Endodermal cell (in vitro differentiated cells): ENCODE data around the gene UGT1A10. TPM values are rescaled to one million over a fixed set of nuclear protein-coding genes. Genes with fewer than 3 reads are reported as not detected.

Experiments used
- DNase-seq: peaks from one replicate; pipeline ENCODE4 v3.0.0-alpha.2; 2017
- H3K27ac ChIP-seq: 2 replicates; pipeline ENCODE4 v1.5.1; 2013; ENCODE audit warnings: mild to moderate bottlenecking, low read depth, low read length, moderate library complexity
- H3K27me3 ChIP-seq: 2 replicates; pipeline ENCODE4 v1.6.1; 2013; ENCODE audit warnings: mild to moderate bottlenecking, low read length, moderate library complexity; ENCODE audit not compliant: insufficient read depth, control insufficient read depth, poor library complexity, severe bottlenecking
- H3K36me3 ChIP-seq: 2 replicates; pipeline ENCODE4 v1.7.0; 2013; ENCODE audit warnings: mild to moderate bottlenecking, low read length, moderate library complexity; ENCODE audit not compliant: control insufficient read depth, insufficient read depth
- H3K4me1 ChIP-seq: one replicate; pipeline ENCODE4 v1.7.0; 2013; ENCODE audit warnings: low read length; ENCODE audit not compliant: control insufficient read depth, insufficient read depth
- H3K4me3 ChIP-seq: 2 replicates; pipeline ENCODE4 v1.5.1; 2013; ENCODE audit warnings: mild to moderate bottlenecking, low read length, moderate library complexity
- H3K9ac ChIP-seq: 2 replicates; pipeline ENCODE4 v1.6.1; 2013; ENCODE audit warnings: mild to moderate bottlenecking, low read length, moderate library complexity; ENCODE audit not compliant: poor library complexity, severe bottlenecking; ENCODE audit errors: extremely low read depth
- H3K9me3 ChIP-seq: 2 replicates; pipeline ENCODE4 v1.6.1; 2013; ENCODE audit warnings: mild to moderate bottlenecking, low read length, moderate library complexity; ENCODE audit not compliant: control insufficient read depth
- H3K27ac Mint-ChIP-seq: 2 replicates; pipeline ENCODE4 v1.8.0; 2020; ENCODE audit warnings: mixed read lengths
- H3K27me3 Mint-ChIP-seq: 2 replicates; pipeline ENCODE4 v1.8.0; 2021; ENCODE audit warnings: mild to moderate bottlenecking, mixed read lengths; ENCODE audit not compliant: insufficient read depth
- H3K36me3 Mint-ChIP-seq: 2 replicates; pipeline ENCODE4 v1.8.0; 2020; ENCODE audit warnings: low read depth, mixed read lengths
- H3K4me1 Mint-ChIP-seq: 2 replicates; pipeline ENCODE4 v1.8.0; 2020; ENCODE audit warnings: mixed read lengths
- H3K4me3 Mint-ChIP-seq: 2 replicates; pipeline ENCODE4 v1.8.0; 2020; ENCODE audit warnings: mild to moderate bottlenecking, moderate library complexity, mixed read lengths
- H3K9me3 Mint-ChIP-seq: 2 replicates; pipeline ENCODE4 v1.8.0; 2020; ENCODE audit warnings: mild to moderate bottlenecking, mixed read lengths
- CTCF ChIP-seq: fragments of 200-600 bp; sonication (generic); conservative IDR thresholded peaks from 2 replicates; pipeline ENCODE4 v1.5.0; 2021; ENCODE audit warnings: antibody characterized with exemption, mild to moderate bottlenecking
- WGBS, 2 experiments: methylation state at CpG; one replicate each; pipeline versions ENCODE4 v1.1.5 to v1.1.7; 2013; ENCODE audit warnings: missing lambda C conversion rate in 2 of 2, mixed read lengths in 1 of 2; ENCODE audit not compliant: insufficient coverage in 1 of 2, insufficient read length in 1 of 2; 5-methylcytosine and 5-hydroxymethylcytosine counted together
- total RNA-seq, 2 donors: library from RNA; stranded (reverse); fragmentation: NEBNext Ultra II Directional in 1 of 2; extraction: Animal tissue kit (Norgen Biotek cat#: 25700) in 1 of 2; gene quantifications; 2 replicates in 1 of 2; 3 replicates in 1 of 2; pipeline ENCODE4 v1.2.1, GENCODE V29; 2021

The UGT1A10 gene
- total RNA-seq, 2 donors from 2014 or later = 0.13 TPM; not detected in 1

- no peaks in the 10 kb centered on the region for H3K27me3 ChIP-seq
- no peak overlapping the region for H3K9ac ChIP-seq
- H3K27ac ChIP-seq = no peak overlapping the region
- H3K4me3 ChIP-seq = no peak overlapping the region
- whole genome bisulfite sequencing, 2 experiments = 65 to 72% methylated on average over 5 of the region's 5 CpGs
- no peak for TF ChIP-seq CTCF
- H3K36me3 ChIP-seq = no peaks in the 10 kb centered on the region
- Mint-ChIP-seq H3K9me3 (peaks cover 15% of the 10 kb centered on the region), H3K4me3 (no peak overlapping the region), H3K27me3 (peaks cover 11% of the 10 kb centered on the region), H3K27ac (no peak overlapping the region), H3K4me1 (no peaks in the 10 kb centered on the region), H3K36me3 (no peaks in the 10 kb centered on the region)
- H3K9me3 ChIP-seq = no peaks in the 10 kb centered on the region
- no peaks in the 10 kb centered on the region for H3K4me1 ChIP-seq
- DNase-seq = no peak
These were observed 8.8 kb upstream of the UGT1A10 start for GRCh38 chr2:233627331-233628025.

- Histone ChIP-seq H3K9ac (no peak overlapping the region), H3K4me3 (no peak overlapping the region), H3K9me3 (no peaks in the 10 kb centered on the region), H3K27ac (no peak overlapping the region), H3K4me1 (no peaks in the 10 kb centered on the region), H3K36me3 (no peaks in the 10 kb centered on the region), H3K27me3 (no peaks in the 10 kb centered on the region)
- no peak for DNase-seq
- H3K27ac Mint-ChIP-seq = no peak overlapping the region
- H3K4me1 Mint-ChIP-seq = peaks cover 5% of the 10 kb centered on the region
- H3K9me3 Mint-ChIP-seq = no peaks in the 10 kb centered on the region
- H3K27me3 Mint-ChIP-seq = peaks cover 9% of the 10 kb centered on the region
- H3K36me3 Mint-ChIP-seq = no peaks in the 10 kb centered on the region
- no peak for TF ChIP-seq CTCF
- H3K4me3 Mint-ChIP-seq = no peak overlapping the region
- WGBS, 2 experiments = 91 to 92% methylated on average over 1 to 5 of the region's 5 CpGs
These were observed 2.6 kb downstream of the UGT1A10 start for GRCh38 chr2:233638836-233639235.

GRCh38 chr2:233639860-233640259 is 3.6 kb downstream of the UGT1A10 start:
- peaks cover 3% of the 10 kb centered on the region for H3K9me3 ChIP-seq
- no peak overlapping the region for H3K27ac Mint-ChIP-seq
- peaks cover 5% of the 10 kb centered on the region for H3K4me1 Mint-ChIP-seq
- peaks cover 6% of the 10 kb centered on the region for H3K27me3 Mint-ChIP-seq
- no peaks in the 10 kb centered on the region for H3K36me3 Mint-ChIP-seq
- no peak overlapping the region for H3K4me3 ChIP-seq
- peaks cover 4% of the 10 kb centered on the region for H3K9me3 Mint-ChIP-seq
- no peak for TF ChIP-seq CTCF
- H3K27me3 ChIP-seq = no peaks in the 10 kb centered on the region
- no peak overlapping the region for H3K4me3 Mint-ChIP-seq
- no peak for DNase-seq
- H3K4me1 ChIP-seq = no peaks in the 10 kb centered on the region
- H3K36me3 ChIP-seq = no peaks in the 10 kb centered on the region
- no peak overlapping the region for H3K9ac ChIP-seq
- no peak overlapping the region for H3K27ac ChIP-seq
